Measurements from ENCODE around the gene EXOSC10. TPM values are rescaled to one million over a fixed set of nuclear protein-coding genes. Genes with fewer than 3 reads are reported as not detected.
"Not testable (repeated sequence)": the region's sequence is repeated elsewhere in the genome, so short reads cannot be mapped to it uniquely, and the experiment has no call there.

Gene EXOSC10
- total RNA-seq, 4 donors from 2014 or later: 32.4 to 98.1 (median 59.9) TPM

DNA sequence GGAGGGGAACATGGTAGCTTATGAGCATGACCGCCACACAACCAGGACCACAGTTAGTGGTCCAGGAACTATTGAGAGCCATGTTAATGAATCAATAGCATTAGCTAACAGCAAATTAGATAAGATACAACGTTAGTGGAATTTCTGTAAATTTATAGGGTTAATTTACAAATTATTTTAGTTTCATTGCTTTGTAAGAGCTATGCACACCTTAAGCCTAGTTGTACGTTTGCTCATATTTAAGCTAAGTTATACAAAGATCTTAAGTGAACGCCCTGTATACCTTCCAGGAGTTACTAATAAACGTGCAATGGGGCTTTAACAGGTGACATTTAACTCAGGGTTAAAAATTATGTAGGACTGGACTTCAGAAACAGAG is 749 bp downstream of the EXOSC10 start:
- TF ChIP-seq POLR2A (IDR thresholded peaks at IDR 0.05): no peak
- TF ChIP-seq, protein P1, sequence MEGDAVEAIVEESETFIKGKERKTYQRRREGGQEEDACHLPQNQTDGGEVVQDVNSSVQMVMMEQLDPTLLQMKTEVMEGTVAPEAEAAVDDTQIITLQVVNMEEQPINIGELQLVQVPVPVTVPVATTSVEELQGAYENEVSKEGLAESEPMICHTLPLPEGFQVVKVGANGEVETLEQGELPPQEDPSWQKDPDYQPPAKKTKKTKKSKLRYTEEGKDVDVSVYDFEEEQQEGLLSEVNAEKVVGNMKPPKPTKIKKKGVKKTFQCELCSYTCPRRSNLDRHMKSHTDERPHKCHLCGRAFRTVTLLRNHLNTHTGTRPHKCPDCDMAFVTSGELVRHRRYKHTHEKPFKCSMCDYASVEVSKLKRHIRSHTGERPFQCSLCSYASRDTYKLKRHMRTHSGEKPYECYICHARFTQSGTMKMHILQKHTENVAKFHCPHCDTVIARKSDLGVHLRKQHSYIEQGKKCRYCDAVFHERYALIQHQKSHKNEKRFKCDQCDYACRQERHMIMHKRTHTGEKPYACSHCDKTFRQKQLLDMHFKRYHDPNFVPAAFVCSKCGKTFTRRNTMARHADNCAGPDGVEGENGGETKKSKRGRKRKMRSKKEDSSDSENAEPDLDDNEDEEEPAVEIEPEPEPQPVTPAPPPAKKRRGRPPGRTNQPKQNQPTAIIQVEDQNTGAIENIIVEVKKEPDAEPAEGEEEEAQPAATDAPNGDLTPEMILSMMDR (IDR thresholded peaks at IDR 0.05): no peak
- intact Hi-C loops (cut with DNase I; ENCODE audit: low total_unique reads): no loop called here
- peak overlapping the region; percentile 71 to 72 for H3K27ac ChIP-seq
- H3K9me3 ChIP-seq: no peaks in the 10 kb centered on the region
- peaks cover 0 to 4% of the 10 kb centered on the region in 2 donors for H3K4me1 ChIP-seq
- H3K36me3 ChIP-seq: no peaks in the 10 kb centered on the region
- H3K27me3 ChIP-seq: no peaks in the 10 kb centered on the region
- DNase-seq: no peak
- H3K4me3 ChIP-seq: peak overlapping the region; percentile 86 to 88

GRCh38 chr1:11083784-11084183 is 15.9 kb downstream of the EXOSC10 start:
- H3K36me3 ChIP-seq, H3K9me3 ChIP-seq: not testable (repeated sequence)

DNA sequence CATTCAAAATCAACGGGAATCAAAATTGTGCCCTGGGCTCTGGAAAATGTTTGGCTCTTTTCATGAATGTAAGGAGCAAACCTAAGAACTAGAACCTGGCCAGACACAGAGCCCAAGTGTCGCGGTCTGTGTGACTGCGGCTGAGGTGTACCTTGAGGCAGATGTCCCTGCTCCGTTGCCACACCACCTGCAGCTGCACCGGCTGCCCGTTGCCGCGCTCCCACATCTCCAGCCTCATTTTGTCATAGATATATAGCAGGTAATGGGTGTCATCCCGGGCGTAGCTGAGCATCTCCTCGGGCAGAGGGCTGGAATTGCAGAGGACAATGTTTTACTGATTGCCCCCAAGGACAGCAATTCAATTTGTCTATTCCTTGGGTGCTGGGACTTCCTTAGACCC is 18.7 kb downstream of the EXOSC10 start:
- Histone ChIP-seq H3K36me3 (no peaks in the 10 kb centered on the region), H3K27ac (no peak overlapping the region), H3K4me1 (no peaks in the 10 kb centered on the region), H3K27me3 (no peaks in the 10 kb centered on the region), H3K4me3 (no peak overlapping the region), H3K9me3 (no peaks in the 10 kb centered on the region)
- no peak for TF ChIP-seq POLR2A (IDR thresholded peaks at IDR 0.05)
- TF ChIP-seq, protein P1 (IDR thresholded peaks at IDR 0.05): no peak
- intact Hi-C loops (cut with DNase I; ENCODE audit: low total_unique reads): no loop called here
- no peak for DNase-seq

More at GRCh38 chr1:11083784-11084183, 15.9 kb downstream of the EXOSC10 start:
- H3K4me3 ChIP-seq; H3K27ac ChIP-seq; intact Hi-C loops (cut with DNase I; ENCODE audit: low total_unique reads); H3K27me3 ChIP-seq; DNase-seq; H3K4me1 ChIP-seq: not testable (repeated sequence)

DNA sequence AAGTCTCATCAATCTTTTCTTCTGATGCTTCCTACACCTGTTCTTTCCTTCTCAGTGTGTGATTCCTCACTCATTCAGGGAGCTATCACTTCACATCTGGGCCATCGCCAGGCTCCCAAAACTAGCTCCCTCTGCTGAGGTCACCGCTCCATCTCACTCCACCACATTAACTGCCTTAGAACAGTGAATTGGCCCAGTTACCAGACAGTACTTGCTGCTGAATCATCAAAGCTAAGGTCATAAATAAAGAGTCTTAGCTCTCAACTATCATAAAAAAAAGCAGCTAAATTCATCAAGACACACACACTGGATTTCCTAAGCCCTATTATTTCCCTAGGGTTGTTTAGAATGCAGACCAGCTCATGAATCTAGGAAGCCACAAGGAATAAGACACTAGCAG is 21.0 kb downstream of the EXOSC10 start:
- H3K4me1 ChIP-seq: no peaks in the 10 kb centered on the region
- no peaks in the 10 kb centered on the region for H3K27me3 ChIP-seq
- H3K9me3 ChIP-seq: no peaks in the 10 kb centered on the region
- TF ChIP-seq, protein P1 (IDR thresholded peaks at IDR 0.05): no peak
- TF ChIP-seq POLR2A (IDR thresholded peaks at IDR 0.05): no peak
- no peaks in the 10 kb centered on the region for H3K36me3 ChIP-seq
- DNase-seq: no peak
- H3K4me3 ChIP-seq: no peak overlapping the region
- intact Hi-C loops (cut with DNase I; ENCODE audit: low total_unique reads): no loop called here
- no peak overlapping the region for H3K27ac ChIP-seq

GRCh38 chr1:11073398-11073797 is 26.3 kb downstream of the EXOSC10 start:
- H3K4me1 ChIP-seq; H3K27ac ChIP-seq; H3K36me3 ChIP-seq; H3K9me3 ChIP-seq; H3K27me3 ChIP-seq; H3K4me3 ChIP-seq; DNase-seq; intact Hi-C loops (cut with DNase I; ENCODE audit: low total_unique reads): not testable (repeated sequence)

DNA sequence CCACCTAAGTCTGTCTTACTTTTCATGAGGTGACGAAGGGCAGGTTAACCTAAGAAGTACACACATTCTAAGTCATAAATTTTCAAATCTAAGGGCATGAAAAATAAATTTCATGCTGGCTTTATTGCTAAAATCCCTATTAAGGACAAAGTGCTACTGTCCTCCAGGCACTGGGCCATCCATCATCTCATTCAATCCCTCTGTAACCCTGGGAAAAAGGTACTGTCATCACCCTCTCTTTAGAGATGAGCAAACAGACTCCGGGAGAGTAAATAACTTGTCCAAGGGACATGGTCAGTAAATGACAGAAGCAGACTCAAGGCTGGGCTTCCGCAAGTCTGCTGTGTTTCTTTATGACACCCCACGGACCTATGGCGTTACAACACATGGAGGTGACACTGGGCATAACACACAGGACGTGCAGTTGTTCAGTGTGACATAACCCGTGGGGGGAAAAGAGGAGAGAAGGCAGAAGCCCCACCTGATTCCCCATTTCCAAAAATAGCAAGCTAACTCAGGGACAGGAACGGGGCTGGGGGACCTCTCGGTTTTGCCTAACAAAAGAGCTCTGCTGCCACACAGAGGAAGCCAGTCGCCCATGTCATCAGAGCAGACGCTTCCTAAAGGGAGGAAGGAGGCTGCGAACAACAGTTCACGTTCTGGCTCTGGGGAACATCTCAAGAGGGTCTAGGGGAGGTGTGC is 27.3 kb downstream of the EXOSC10 start:
- Histone ChIP-seq H3K4me3 (no peak overlapping the region), H3K36me3 (no peaks in the 10 kb centered on the region), H3K27me3 (no peaks in the 10 kb centered on the region), H3K9me3 (no peaks in the 10 kb centered on the region), H3K4me1 (no peaks in the 10 kb centered on the region), H3K27ac (no peak overlapping the region)
- TF ChIP-seq, protein P1 (IDR thresholded peaks at IDR 0.05): no peak
- no peak for TF ChIP-seq POLR2A (IDR thresholded peaks at IDR 0.05)
- DNase-seq: no peak
- intact Hi-C loops (cut with DNase I; ENCODE audit: low total_unique reads): no loop called here

Measured in uterus (tissue), 4 donors.